A549 (cell line): ENCODE measurements around the gene KBTBD13. TPM values are rescaled to one million over a fixed set of nuclear protein-coding genes. Genes with fewer than 3 reads are reported as not detected.

Experiments
- ATAC-seq, 2 experiments: fragments of 200-7000 bp in 1 of 2; fragments of >200 bp in 1 of 2; cut with Nextera tagmentation in 1 of 2; cut with Tn5 transposase in 1 of 2; 3 replicates each; pipeline versions ENCODE4 v1.8.0 to v1.9.1; 2018 to 2020; ENCODE audit warnings: mild to moderate bottlenecking in 1 of 2, moderate library complexity in 1 of 2
- CTCF ChIA-PET: fragments of 300-600 bp; sonication (Branson Sonifier 250); formaldehyde crosslinking; extraction: SDS; loops from one replicate; lab custom pipeline; 2021; ENCODE audit warnings: antibody characterized with exemption, inconsistent platforms; lab: Yijun Ruan, JAX
- POLR2A ChIA-PET: fragments of 350-600 bp; formaldehyde crosslinking; extraction: SDS; loops from one replicate; lab custom pipeline; 2021; ENCODE audit warnings: antibody characterized with exemption, inconsistent platforms; lab: Yijun Ruan, JAX
- DNase-seq, 2 experiments: peaks; one replicate each; pipeline versions ENCODE4 v3.0.0 to v3.0.0-alpha.2; 2011 to 2016; ENCODE audit warnings: low read depth in 1 of 2, low spot score in 1 of 2
- FAIRE-seq: peaks from 2 replicates; lab custom pipeline; 2011; peaks lifted over from hg19 to GRCh38; lab: Jason Lieb, UNC
- H3K27ac ChIP-seq, 2 experiments: fragments of >200 bp; sonication (Bioruptor Twin); formaldehyde crosslinking; 3 replicates each; pipeline ENCODE4 v1.5.1; 2016 to 2017
- H3K4me1 ChIP-seq: fragments of >200 bp; sonication (Bioruptor Twin); formaldehyde crosslinking; 3 replicates; pipeline ENCODE4 v1.6.1; 2016
- H3K4me2 ChIP-seq: fragments of >200 bp; sonication (Bioruptor Twin); formaldehyde crosslinking; 3 replicates; pipeline ENCODE4 v1.6.1; 2016
- H3K4me3 ChIP-seq: fragments of >200 bp; sonication (Bioruptor Twin); formaldehyde crosslinking; 3 replicates; pipeline ENCODE4 v1.5.1; 2016
- H3K9me3 ChIP-seq: fragments of >200 bp; sonication (Bioruptor Twin); formaldehyde crosslinking; 3 replicates; pipeline ENCODE4 v1.6.1; 2016
- CEBPB ChIP-seq, 2 experiments: fragments of >200 bp in 1 of 2; sonication (Bioruptor Twin) in 1 of 2; formaldehyde crosslinking in 1 of 2; IDR thresholded peaks; 2 replicates each; pipeline ENCODE4 v1.6.1; 2012 to 2016
- CHD4 ChIP-seq: fragments of 200-600 bp; sonication (generic); IDR thresholded peaks from 2 replicates; pipeline ENCODE4 v1.6.1; 2016; ENCODE audit warnings: antibody characterized with exemption, mild to moderate bottlenecking, borderline replicate concordance
- CTCF ChIP-seq: fragments of >200 bp; sonication (Bioruptor Twin); formaldehyde crosslinking; IDR thresholded peaks from 3 replicates; pipeline ENCODE4 v1.5.1; 2016
- EHMT2 ChIP-seq: fragments of 200-600 bp; sonication (generic); IDR thresholded peaks from 2 replicates; pipeline ENCODE4 v1.6.1; 2016; ENCODE audit warnings: antibody characterized with exemption, low read depth, mild to moderate bottlenecking, moderate library complexity
- ELK1 ChIP-seq: fragments of 150-350 bp; IDR thresholded peaks from 2 replicates; pipeline ENCODE4 v1.6.1; 2014; ENCODE audit warnings: low read depth, mild to moderate bottlenecking, low read length
- ESRRA ChIP-seq: fragments of 150-350 bp; IDR thresholded peaks from 2 replicates; pipeline ENCODE4 v1.6.1; 2014; ENCODE audit warnings: mild to moderate bottlenecking, low read length, borderline replicate concordance
- HDAC2 ChIP-seq: fragments of 200-600 bp; sonication (generic); IDR thresholded peaks from 2 replicates; pipeline ENCODE4 v1.6.1; 2016
- HEYL ChIP-seq: fragments of 250-450 bp; sonication (Bioruptor Pico); IDR thresholded peaks from 2 replicates; pipeline ENCODE4 v1.8.0; 2021; ENCODE audit warnings: mild to moderate bottlenecking, moderate library complexity
- HOXA7 ChIP-seq: fragments of 250-450 bp; sonication (Bioruptor Pico); IDR thresholded peaks from 2 replicates; pipeline ENCODE4 v1.5.0; 2020; ENCODE audit warnings: mild to moderate bottlenecking, moderate library complexity
- HOXB13 ChIP-seq: fragments of 250-450 bp; sonication (Bioruptor Pico); IDR thresholded peaks from 2 replicates; pipeline ENCODE4 v1.5.0; 2020; ENCODE audit warnings: low read depth, mild to moderate bottlenecking, moderate library complexity
- MAZ ChIP-seq: fragments of 150-350 bp; IDR thresholded peaks from 2 replicates; pipeline ENCODE4 v1.6.1; 2014; ENCODE audit warnings: antibody characterized with exemption, low read depth, low read length, borderline replicate concordance
- PHF8 ChIP-seq: fragments of 200-600 bp; sonication (generic); IDR thresholded peaks from 2 replicates; pipeline ENCODE4 v1.6.1; 2016; ENCODE audit warnings: low read depth, mild to moderate bottlenecking, antibody characterized with exemption, moderate library complexity, borderline replicate concordance
- POLR2A ChIP-seq: IDR thresholded peaks from 2 replicates; pipeline ENCODE4 v1.6.1; 2012; ENCODE audit warnings: mild to moderate bottlenecking, low read length
- SMC3 ChIP-seq: fragments of >200 bp; sonication (Bioruptor Twin); formaldehyde crosslinking; IDR thresholded peaks from 3 replicates; pipeline ENCODE4 v1.6.1; 2018; ENCODE audit warnings: inconsistent platforms
- SREBF2 ChIP-seq: fragments of 450-650 bp; IDR thresholded peaks from 2 replicates; pipeline ENCODE4 v1.6.1; 2014; ENCODE audit warnings: mild to moderate bottlenecking, moderate library complexity
- WGBS: methylation state at CpG from one replicate; pipeline ENCODE4 v1.1.6; 2017; ENCODE audit errors: missing lambda C conversion rate; 5-methylcytosine and 5-hydroxymethylcytosine counted together
- polyA plus RNA-seq, 4 experiments: library from polyadenylated mRNA; depleted of rRNA in 3 of 4; stranded (reverse); fragments of >200 nt; fragmentation: RNase III in 1 of 4; extraction: RNeasy Plus Mini Kit Qiagen cat#74134 plus additional on column Dnase treatment in 1 of 4; gene quantifications; 2 replicates in 3 of 4; 3 replicates in 1 of 4; pipeline ENCODE4 v1.2.3, GENCODE V29; 2011 to 2017
- TF ChIP-seq, protein P1 (sequence below): fragments of 200-600 bp; sonication (generic); IDR thresholded peaks from 2 replicates; pipeline ENCODE4 v1.6.1; 2016; ENCODE audit warnings: antibody characterized with exemption, mild to moderate bottlenecking, moderate library complexity
- TF ChIP-seq, protein P2 (sequence below): fragments of 250-450 bp; sonication (Bioruptor Pico); IDR thresholded peaks from 2 replicates; pipeline ENCODE4 v1.5.0; 2021; ENCODE audit warnings: mild to moderate bottlenecking, moderate library complexity, borderline replicate concordance

The KBTBD13 gene
- polyA plus RNA-seq, 2 of the 4 experiments (the other 2 are of a cell fraction) = not detected

GRCh38 chr15:65084500-65085206 lies 8.1 kb downstream of the KBTBD13 start (continued):
- TF ChIP-seq CEBPB (IDR thresholded peaks at IDR 0.05) (no peak), HOXB13 (CRISPR knock-in tag) (no peak), CHD4 (no peak)
- TF ChIP-seq, protein P1, sequence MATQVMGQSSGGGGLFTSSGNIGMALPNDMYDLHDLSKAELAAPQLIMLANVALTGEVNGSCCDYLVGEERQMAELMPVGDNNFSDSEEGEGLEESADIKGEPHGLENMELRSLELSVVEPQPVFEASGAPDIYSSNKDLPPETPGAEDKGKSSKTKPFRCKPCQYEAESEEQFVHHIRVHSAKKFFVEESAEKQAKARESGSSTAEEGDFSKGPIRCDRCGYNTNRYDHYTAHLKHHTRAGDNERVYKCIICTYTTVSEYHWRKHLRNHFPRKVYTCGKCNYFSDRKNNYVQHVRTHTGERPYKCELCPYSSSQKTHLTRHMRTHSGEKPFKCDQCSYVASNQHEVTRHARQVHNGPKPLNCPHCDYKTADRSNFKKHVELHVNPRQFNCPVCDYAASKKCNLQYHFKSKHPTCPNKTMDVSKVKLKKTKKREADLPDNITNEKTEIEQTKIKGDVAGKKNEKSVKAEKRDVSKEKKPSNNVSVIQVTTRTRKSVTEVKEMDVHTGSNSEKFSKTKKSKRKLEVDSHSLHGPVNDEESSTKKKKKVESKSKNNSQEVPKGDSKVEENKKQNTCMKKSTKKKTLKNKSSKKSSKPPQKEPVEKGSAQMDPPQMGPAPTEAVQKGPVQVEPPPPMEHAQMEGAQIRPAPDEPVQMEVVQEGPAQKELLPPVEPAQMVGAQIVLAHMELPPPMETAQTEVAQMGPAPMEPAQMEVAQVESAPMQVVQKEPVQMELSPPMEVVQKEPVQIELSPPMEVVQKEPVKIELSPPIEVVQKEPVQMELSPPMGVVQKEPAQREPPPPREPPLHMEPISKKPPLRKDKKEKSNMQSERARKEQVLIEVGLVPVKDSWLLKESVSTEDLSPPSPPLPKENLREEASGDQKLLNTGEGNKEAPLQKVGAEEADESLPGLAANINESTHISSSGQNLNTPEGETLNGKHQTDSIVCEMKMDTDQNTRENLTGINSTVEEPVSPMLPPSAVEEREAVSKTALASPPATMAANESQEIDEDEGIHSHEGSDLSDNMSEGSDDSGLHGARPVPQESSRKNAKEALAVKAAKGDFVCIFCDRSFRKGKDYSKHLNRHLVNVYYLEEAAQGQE = no peak

- ATAC-seq = no peak
- TF ChIP-seq PHF8 (no peak), EHMT2 (no peak), ESRRA (no peak), POLR2A (no peak), MAZ (no peak), SMC3 (no peak), CTCF (no peak), HEYL (CRISPR knock-in tag) (no peak), HOXB13 (CRISPR knock-in tag) (no peak), SREBF2 (no peak), HOXA7 (CRISPR knock-in tag) (no peak), ELK1 (no peak), HDAC2 (no peak)
- TF ChIP-seq, protein P2, sequence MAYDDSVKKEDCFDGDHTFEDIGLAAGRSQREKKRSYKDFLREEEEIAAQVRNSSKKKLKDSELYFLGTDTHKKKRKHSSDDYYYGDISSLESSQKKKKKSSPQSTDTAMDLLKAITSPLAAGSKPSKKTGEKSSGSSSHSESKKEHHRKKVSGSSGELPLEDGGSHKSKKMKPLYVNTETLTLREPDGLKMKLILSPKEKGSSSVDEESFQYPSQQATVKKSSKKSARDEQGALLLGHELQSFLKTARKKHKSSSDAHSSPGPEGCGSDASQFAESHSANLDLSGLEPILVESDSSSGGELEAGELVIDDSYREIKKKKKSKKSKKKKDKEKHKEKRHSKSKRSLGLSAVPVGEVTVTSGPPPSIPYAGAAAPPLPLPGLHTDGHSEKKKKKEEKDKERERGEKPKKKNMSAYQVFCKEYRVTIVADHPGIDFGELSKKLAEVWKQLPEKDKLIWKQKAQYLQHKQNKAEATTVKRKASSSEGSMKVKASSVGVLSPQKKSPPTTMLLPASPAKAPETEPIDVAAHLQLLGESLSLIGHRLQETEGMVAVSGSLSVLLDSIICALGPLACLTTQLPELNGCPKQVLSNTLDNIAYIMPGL (CRISPR knock-in tag) = no peak
- TF ChIP-seq, protein P1 = no peak
- TF ChIP-seq, all 56 proteins: peak for 0
Measured at GRCh38 chr15:65085207-65085753, 8.7 kb downstream of the KBTBD13 start.

More at GRCh38 chr15:65085207-65085753, 8.7 kb downstream of the KBTBD13 start:
- FAIRE-seq = no peak
- H3K4me1 ChIP-seq = no peaks in the 10 kb centered on the region
- no peak overlapping the region for H3K4me3 ChIP-seq
- ChIA-PET CTCF (interaction anchor here (2.3 to 32.9 kb wide), 6 partner anchors 10 to 52 kb away, joined by 11 to 1280 read pairs (median 49); partner anchors contain the start of genes KBTBD13, MTFMT, RASL12 and SLC51B), POLR2A (no interaction called here)
- no peak for DNase-seq
- WGBS = 89% methylated on average over 8 of the region's 8 CpGs
- no peak overlapping the region for H3K4me2 ChIP-seq
- H3K27ac ChIP-seq = no peak overlapping the region
- H3K9me3 ChIP-seq = no peaks in the 10 kb centered on the region
